T-helper 17 cell (primary cell): Measurements from ENCODE around the gene ZNF592. TPM values are rescaled to one million over a fixed set of nuclear protein-coding genes. Genes with fewer than 3 reads are reported as not detected.

Experiments
- ATAC-seq: fragments of 150-1000 bp; cut with Tn5 transposase; 2 replicates; pipeline ENCODE4 v1.10.0; 2021; ENCODE audit warnings: mild to moderate bottlenecking, moderate library complexity
- DNase-seq, 3 donors: peaks; one replicate each; pipeline versions ENCODE4 v3.0.0 to v3.0.0-alpha.2; 2020 to 2021
- H3K9me3 ChIP-seq: one replicate; pipeline ENCODE4 v1.7.0; 2013; ENCODE audit warnings: low read length, mild to moderate bottlenecking; ENCODE audit not compliant: control insufficient read depth, poor library complexity, severe bottlenecking
- H3K27ac Mint-ChIP-seq: one replicate; pipeline ENCODE4 v1.8.0; 2022; ENCODE audit warnings: mild to moderate bottlenecking, moderate library complexity, mixed read lengths
- H3K27me3 Mint-ChIP-seq: one replicate; pipeline ENCODE4 v1.8.0; 2022; ENCODE audit warnings: mixed read lengths
- H3K36me3 Mint-ChIP-seq: one replicate; pipeline ENCODE4 v1.8.0; 2022; ENCODE audit warnings: low read depth, mixed read lengths
- H3K4me1 Mint-ChIP-seq: one replicate; pipeline ENCODE4 v1.8.0; 2022; ENCODE audit warnings: mild to moderate bottlenecking, mixed read lengths
- H3K4me3 Mint-ChIP-seq: one replicate; pipeline ENCODE4 v1.8.0; 2022; ENCODE audit warnings: mild to moderate bottlenecking, moderate library complexity, mixed read lengths
- total RNA-seq, 4 donors: library from RNA in 2 of 4; stranded (reverse) in 2 of 4; gene quantifications; one replicate each; pipeline ENCODE4 v1.2.3 and lab custom pipeline; 2022 to 2026

Gene ZNF592
- total RNA-seq, 2 donors from 2014 or later: 33.8 to 36.5 TPM

GRCh38 chr15:84811151-84811550 lies 62.8 kb downstream of the ZNF592 start:
- Mint-ChIP-seq H3K4me3 (no peak overlapping the region), H3K27ac (no peak overlapping the region)

GRCh38 chr15:84811828-84812227 lies 63.4 kb downstream of the ZNF592 start:
- no peaks in the 10 kb centered on the region for H3K9me3 ChIP-seq
- no peak for DNase-seq
- peak overlapping the region; percentile 22 for H3K4me3 Mint-ChIP-seq
- H3K27ac Mint-ChIP-seq: no peak overlapping the region
- peaks cover 7% of the 10 kb centered on the region for H3K4me1 Mint-ChIP-seq
- peaks cover 21% of the 10 kb centered on the region for H3K27me3 Mint-ChIP-seq
- no peak for ATAC-seq
- H3K36me3 Mint-ChIP-seq: peaks cover 3% of the 10 kb centered on the region

More at GRCh38 chr15:84811151-84811550, 62.8 kb downstream of the ZNF592 start:
- ATAC-seq (no peak), DNase-seq (no peak)
- no peaks in the 10 kb centered on the region for H3K9me3 ChIP-seq
- peaks cover 19% of the 10 kb centered on the region for H3K27me3 Mint-ChIP-seq
- H3K4me1 Mint-ChIP-seq: peaks cover 3% of the 10 kb centered on the region
- peaks cover 3% of the 10 kb centered on the region for H3K36me3 Mint-ChIP-seq

- ATAC-seq: no peak
- H3K4me1 Mint-ChIP-seq: peaks cover 7% of the 10 kb centered on the region
- peaks cover 21% of the 10 kb centered on the region for H3K27me3 Mint-ChIP-seq
- H3K9me3 ChIP-seq: no peaks in the 10 kb centered on the region
- no peak for DNase-seq
- H3K4me3 Mint-ChIP-seq: no peak overlapping the region
- peaks cover 3% of the 10 kb centered on the region for H3K36me3 Mint-ChIP-seq
- no peak overlapping the region for H3K27ac Mint-ChIP-seq
Observed at GRCh38 chr15:84812842-84813241, 64.5 kb downstream of the ZNF592 start.

- Mint-ChIP-seq H3K36me3 (peaks cover 3% of the 10 kb centered on the region), H3K4me3 (no peak overlapping the region), H3K27ac (no peak overlapping the region), H3K27me3 (peaks cover 21% of the 10 kb centered on the region), H3K4me1 (peaks cover 11% of the 10 kb centered on the region)
- H3K9me3 ChIP-seq: no peaks in the 10 kb centered on the region
- ATAC-seq (no peak), DNase-seq (no peak)
Observed at GRCh38 chr15:84813435-84813834, 65.0 kb downstream of the ZNF592 start.

GRCh38 chr15:84813931-84814330 lies 65.5 kb downstream of the ZNF592 start:
- Mint-ChIP-seq H3K4me1 (peaks cover 12% of the 10 kb centered on the region), H3K36me3 (peaks cover 3% of the 10 kb centered on the region), H3K27ac (no peak overlapping the region), H3K4me3 (no peak overlapping the region), H3K27me3 (peaks cover 21% of the 10 kb centered on the region)
- no peak for ATAC-seq
- DNase-seq: no peak
- no peaks in the 10 kb centered on the region for H3K9me3 ChIP-seq

- DNase-seq: no peak
- Mint-ChIP-seq H3K27ac (no peak overlapping the region), H3K4me1 (peaks cover 14% of the 10 kb centered on the region), H3K4me3 (no peak overlapping the region), H3K36me3 (no peaks in the 10 kb centered on the region), H3K27me3 (peaks cover 21% of the 10 kb centered on the region)
- no peaks in the 10 kb centered on the region for H3K9me3 ChIP-seq
- no peak for ATAC-seq
Observed at GRCh38 chr15:84814916-84815315, 66.5 kb downstream of the ZNF592 start.

GRCh38 chr15:84816694-84817465 lies 68.5 kb downstream of the ZNF592 start, which contains the start of gene ALPK3:
Gene ALPK3 (plus strand): TSS chr15:84817356. CDS start chr15:84817453, 97 bp downstream.
- no peak within 1 kb of the TSS for H3K27ac Mint-ChIP-seq
- H3K4me3 Mint-ChIP-seq: peak within 1 kb of the TSS; percentile 22

GRCh38 chr15:84817466-84818081 lies 69.2 kb downstream of the ZNF592 start:
- Mint-ChIP-seq H3K27me3 (peaks cover 21% of the 10 kb centered on the region), H3K27ac (no peak overlapping the region), H3K4me1 (peaks cover 13% of the 10 kb centered on the region), H3K4me3 (no peak overlapping the region), H3K36me3 (no peaks in the 10 kb centered on the region)
- H3K9me3 ChIP-seq: no peaks in the 10 kb centered on the region
- DNase-seq (no peak), ATAC-seq (no peak)

More at GRCh38 chr15:84816694-84817465, 68.5 kb downstream of the ZNF592 start, which contains the start of gene ALPK3:
- Mint-ChIP-seq H3K4me1 (peaks cover 14% of the 10 kb centered on the region), H3K27me3 (peaks cover 21% of the 10 kb centered on the region), H3K36me3 (no peaks in the 10 kb centered on the region)
- no peaks in the 10 kb centered on the region for H3K9me3 ChIP-seq
- ATAC-seq: no peak
- no peak for DNase-seq

- Mint-ChIP-seq H3K27me3 (peaks cover 21% of the 10 kb centered on the region), H3K4me1 (peaks cover 13% of the 10 kb centered on the region), H3K36me3 (no peaks in the 10 kb centered on the region), H3K4me3 (no peak overlapping the region), H3K27ac (peak overlapping the region; percentile 67)
- H3K9me3 ChIP-seq: no peaks in the 10 kb centered on the region
- ATAC-seq: no peak
- no peak for DNase-seq
Observed at GRCh38 chr15:84818261-84819131, 70.1 kb downstream of the ZNF592 start.

- H3K27ac Mint-ChIP-seq: peak overlapping the region; percentile 67
- no peak overlapping the region for H3K4me3 Mint-ChIP-seq
- peaks cover 13% of the 10 kb centered on the region for H3K4me1 Mint-ChIP-seq
- DNase-seq (no peak), ATAC-seq (no peak)
- H3K27me3 Mint-ChIP-seq: peaks cover 18% of the 10 kb centered on the region
- no peaks in the 10 kb centered on the region for H3K9me3 ChIP-seq
- H3K36me3 Mint-ChIP-seq: no peaks in the 10 kb centered on the region
Observed at GRCh38 chr15:84819291-84819768, 70.9 kb downstream of the ZNF592 start.

GRCh38 chr15:84819791-84820190 lies 71.4 kb downstream of the ZNF592 start:
- Mint-ChIP-seq H3K36me3 (no peaks in the 10 kb centered on the region), H3K4me3 (no peak overlapping the region), H3K27me3 (peaks cover 15% of the 10 kb centered on the region), H3K27ac (peak overlapping the region; percentile 67), H3K4me1 (peaks cover 13% of the 10 kb centered on the region)
- DNase-seq (no peak), ATAC-seq (no peak)
- no peaks in the 10 kb centered on the region for H3K9me3 ChIP-seq

- peaks cover 11% of the 10 kb centered on the region for H3K4me1 Mint-ChIP-seq
- H3K27me3 Mint-ChIP-seq: no peaks in the 10 kb centered on the region
- H3K4me3 Mint-ChIP-seq: no peak overlapping the region
- ATAC-seq (no peak), DNase-seq (no peak)
- H3K27ac Mint-ChIP-seq: no peak overlapping the region
- H3K9me3 ChIP-seq: no peaks in the 10 kb centered on the region
- H3K36me3 Mint-ChIP-seq: no peaks in the 10 kb centered on the region
Observed at GRCh38 chr15:84821501-84822021, 73.2 kb downstream of the ZNF592 start.
